B cell (primary cell): Measurements from ENCODE around the gene ZBTB11.

ENCODE experiments used
- CTCF ChIP-seq: fragments of 200-600 bp; IDR thresholded peaks from one replicate; pipeline ENCODE4 v1.8.0; 2022; ENCODE audit warnings: antibody characterized with exemption, mild to moderate bottlenecking
- EZH2 ChIP-seq: IDR thresholded peaks from 2 replicates; pipeline ENCODE4 v1.6.1; 2012; ENCODE audit warnings: borderline replicate concordance, low read depth, mild to moderate bottlenecking, moderate library complexity, low read length; ENCODE audit not compliant: insufficient read depth, poor library complexity, severe bottlenecking

GRCh38 chr3:101635345-101635744 is 41.6 kb downstream of the ZBTB11 start:
- TF ChIP-seq CTCF (no peak), EZH2 (no peak)
